Hindlimb muscle (tissue), 1 donor: ENCODE data around the gene ITGA5. TPM values are rescaled to one million over a fixed set of nuclear protein-coding genes. Genes with fewer than 3 reads are reported as not detected.

Experiments
- DNase-seq: peaks from one replicate; pipeline ENCODE4 v3.0.0-alpha.2; 2013
- polyA plus RNA-seq: library from polyadenylated mRNA; unstranded; fragments of 120-200 nt; gene quantifications from one replicate; pipeline ENCODE4 v1.2.1, GENCODE V29; 2013; ENCODE audit not compliant: insufficient read length

ITGA5 gene
- polyA plus RNA-seq, 1 donor: 112 TPM

DNA sequence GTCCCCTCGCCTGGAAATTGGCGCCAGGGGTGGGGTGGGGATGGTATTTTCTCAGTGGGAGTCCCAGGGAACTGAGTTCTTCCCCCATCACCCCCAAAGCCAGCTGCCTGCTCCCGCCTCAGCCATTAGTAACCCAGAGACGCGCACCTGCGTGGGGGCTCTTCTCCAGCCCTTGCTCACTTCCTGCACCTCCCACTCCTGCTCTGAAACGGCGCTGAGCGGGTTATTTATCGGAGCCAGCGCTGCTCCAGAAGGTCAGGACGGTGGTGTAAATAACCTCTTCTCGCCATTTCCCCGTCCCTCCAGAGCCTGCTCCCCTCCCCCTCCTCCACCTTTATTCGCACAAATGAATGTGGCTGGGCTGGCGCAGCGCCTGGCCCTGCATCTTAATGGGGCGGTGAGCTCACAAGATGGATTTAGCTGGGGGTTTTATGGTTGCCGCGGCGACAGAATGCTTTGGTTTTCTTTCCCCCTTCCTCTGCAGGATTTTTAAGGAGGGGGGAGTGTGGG is 67.0 kb downstream of the ITGA5 start:
- peak; percentile 74 for DNase-seq

DNA sequence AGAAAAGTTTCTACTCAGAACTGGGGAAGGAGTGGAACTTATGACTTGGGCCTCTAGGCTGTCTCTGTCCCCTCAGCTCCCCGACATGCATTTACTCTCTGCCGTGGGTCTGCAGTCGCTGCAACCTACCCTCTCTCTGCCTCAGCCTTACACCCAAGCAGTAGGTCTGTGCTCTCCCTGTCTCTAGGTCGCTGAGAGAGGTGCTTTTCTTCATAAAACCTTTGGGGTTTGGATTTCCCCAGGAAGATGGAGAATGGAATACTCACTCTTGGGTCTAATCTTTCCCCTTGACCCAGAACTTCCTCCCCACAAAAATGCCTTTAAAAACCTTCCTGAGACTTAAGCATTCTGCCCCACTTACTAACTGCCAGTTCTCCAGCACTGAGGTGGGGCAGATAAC is 67.7 kb downstream of the ITGA5 start:
- no peak for DNase-seq

DNA sequence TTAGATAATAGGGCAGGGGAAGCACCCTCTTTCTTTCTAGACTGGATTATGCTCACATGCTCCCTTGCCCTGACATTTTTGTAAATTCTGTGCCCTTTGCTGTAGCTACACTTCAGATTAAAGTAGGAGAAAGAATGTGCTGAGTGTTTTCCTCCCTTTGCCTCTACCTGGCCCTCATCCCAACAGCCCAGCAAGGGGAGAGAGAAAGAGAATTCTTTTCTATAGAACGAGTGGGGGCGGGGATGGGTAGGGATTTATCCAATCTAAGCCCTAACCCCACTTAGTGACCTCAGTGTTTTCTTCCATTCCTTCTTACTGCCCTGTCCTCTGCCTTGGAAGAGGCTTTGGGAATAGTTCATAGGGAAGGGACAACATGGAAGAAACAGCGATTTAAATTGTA is 68.3 kb downstream of the ITGA5 start:
- no peak for DNase-seq

DNA sequence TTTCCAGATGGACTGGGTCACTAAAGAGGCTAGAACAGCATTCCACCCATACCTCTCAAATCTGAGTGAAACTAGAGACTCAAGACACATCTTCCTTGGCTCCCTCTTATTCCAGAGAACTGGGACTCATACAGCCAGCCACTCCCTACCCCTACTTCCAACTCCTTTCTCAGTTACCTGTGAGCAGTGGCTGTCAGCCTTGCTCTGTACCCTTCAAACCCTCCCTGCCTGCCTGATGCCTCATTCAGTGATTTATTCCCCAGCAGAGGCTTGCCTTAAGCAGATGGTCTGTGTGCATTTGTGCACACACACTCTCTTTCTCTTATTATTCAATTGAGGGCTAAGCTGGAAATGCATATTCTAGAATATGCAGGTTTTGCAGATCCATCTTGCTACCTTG is 69.4 kb downstream of the ITGA5 start:
- DNase-seq: no peak

DNA sequence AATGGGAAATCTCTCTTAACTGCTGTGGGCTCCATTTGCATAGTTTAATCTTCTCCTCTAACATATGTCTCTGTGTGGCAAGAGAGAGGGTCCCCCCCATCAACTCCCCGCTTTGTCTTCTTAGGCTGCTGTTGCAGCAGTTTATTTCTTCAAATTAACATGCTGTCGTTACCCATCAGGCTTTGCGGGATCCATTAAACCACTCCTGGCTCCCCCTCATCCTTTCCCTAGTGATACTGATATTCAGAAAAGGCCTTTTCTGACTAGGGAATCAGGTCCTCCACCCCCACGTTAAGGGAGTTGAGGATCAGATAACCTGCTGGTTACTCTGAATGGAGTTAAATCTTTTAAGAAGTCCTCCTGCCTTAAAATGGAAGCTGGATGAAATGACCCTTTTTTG is 70.0 kb downstream of the ITGA5 start:
- DNase-seq: no peak

Other genes starting within 250 kb of the ITGA5 start
- gene SMUG1, start 230.3 kb downstream of the ITGA5 start, polyA plus RNA-seq: 27.6 TPM
- gene CBX5, start 139.1 kb downstream of the ITGA5 start, polyA plus RNA-seq: 65.3 TPM
- gene HNRNPA1, start 138.5 kb downstream of the ITGA5 start, polyA plus RNA-seq: 1,619 TPM
- gene NFE2, start 118.3 kb downstream of the ITGA5 start, polyA plus RNA-seq: 1.7 TPM
- gene COPZ1, start 94.1 kb downstream of the ITGA5 start, polyA plus RNA-seq: 124 TPM
- 0.17 TPM for gene GPR84, start 54.8 kb downstream of the ITGA5 start, polyA plus RNA-seq
- 17.3 TPM for gene ZNF385A, start 34.5 kb downstream of the ITGA5 start, polyA plus RNA-seq
- not detected for gene GTSF1, start 54.3 kb upstream of the ITGA5 start, polyA plus RNA-seq
- 7.1 TPM for gene NCKAP1L, start 78.5 kb upstream of the ITGA5 start, polyA plus RNA-seq
- 4.8 TPM for gene PDE1B, start 130.3 kb upstream of the ITGA5 start, polyA plus RNA-seq
- gene PPP1R1A, start 169.4 kb upstream of the ITGA5 start, polyA plus RNA-seq: 70.6 TPM
- gene LACRT, start 215.6 kb upstream of the ITGA5 start, polyA plus RNA-seq: not detected
- not detected for gene DCD, start 229.1 kb upstream of the ITGA5 start, polyA plus RNA-seq